ENCODE data around the gene EPHA5.

The EPHA5 gene

GRCh38 chr4:65670331-65671031 is at the start of gene EPHA5:
Gene EPHA5, minus strand, starts transcription at chr4:65670489. Its CDS starts 747 bp downstream, at chr4:65669742.
- peak; percentile 23 for DNase-seq

- no peak for DNase-seq
Measured at GRCh38 chr4:65719635-65720034, 49.3 kb upstream of the EPHA5 start.

- no peak for DNase-seq
Measured at GRCh38 chr4:65698631-65699030, 28.3 kb upstream of the EPHA5 start.

- no peak for DNase-seq
Measured at GRCh38 chr4:65696436-65696835, 26.1 kb upstream of the EPHA5 start.

- no peak for DNase-seq
Measured at GRCh38 chr4:65671372-65671771, 1.1 kb upstream of the EPHA5 start.

- no peak for DNase-seq
Measured at GRCh38 chr4:65670020-65670330, 314 bp downstream of the EPHA5 start.

- no peak for DNase-seq
Measured at GRCh38 chr4:65669111-65670019, 924 bp downstream of the EPHA5 start.

- no peak for DNase-seq
Measured at GRCh38 chr4:65668201-65669089, 1.8 kb downstream of the EPHA5 start.

GRCh38 chr4:65667506-65668041 is 2.7 kb downstream of the EPHA5 start:
- no peak for DNase-seq

GRCh38 chr4:65665771-65666523 is 4.3 kb downstream of the EPHA5 start:
- no peak for DNase-seq

- DNase-seq: no peak
Measured at GRCh38 chr4:65661471-65661870, 8.8 kb downstream of the EPHA5 start.

- no peak for DNase-seq
Measured at GRCh38 chr4:65658117-65658516, 12.2 kb downstream of the EPHA5 start.

GRCh38 chr4:65656008-65656407 is 14.3 kb downstream of the EPHA5 start:
- DNase-seq: no peak

GRCh38 chr4:65654976-65655375 is 15.3 kb downstream of the EPHA5 start:
- no peak for DNase-seq

GRCh38 chr4:65653740-65654361 is 16.4 kb downstream of the EPHA5 start:
- DNase-seq: no peak

- DNase-seq: no peak
Measured at GRCh38 chr4:65651751-65652150, 18.5 kb downstream of the EPHA5 start.

- DNase-seq: no peak
Measured at GRCh38 chr4:65651031-65651430, 19.3 kb downstream of the EPHA5 start.

- no peak for DNase-seq
Measured at GRCh38 chr4:65646136-65646535, 24.2 kb downstream of the EPHA5 start.

- DNase-seq: no peak
Measured at GRCh38 chr4:65645185-65645584, 25.1 kb downstream of the EPHA5 start.

- no peak for DNase-seq
Measured at GRCh38 chr4:65635051-65635821, 35.1 kb downstream of the EPHA5 start.

GRCh38 chr4:65624651-65625050 is 45.6 kb downstream of the EPHA5 start:
- DNase-seq: no peak

All from activated CD4-positive, alpha-beta T cell treated with anti-CD3 and anti-CD28 coated beads, Interleukin-10, Interleukin-2, amounts not matched to agents 100 ng/mL and 50 ng/mL, durations not matched to agents 16 hours and 8 hours (primary cell).